GM23248 (cell line): ENCODE data around the gene GALNT17. TPM values are rescaled to one million over a fixed set of nuclear protein-coding genes. Genes with fewer than 3 reads are reported as not detected.

Experiments
- DNase-seq: peaks from one replicate; pipeline ENCODE4 v3.0.0-alpha.2; 2015
- H2AFZ ChIP-seq: fragments of 200-600 bp; sonication (generic); 2 replicates; pipeline ENCODE4 v1.6.1; 2016; ENCODE audit warnings: antibody characterized with exemption
- H3F3A ChIP-seq: fragments of 200-600 bp; sonication (generic); 2 replicates; pipeline ENCODE4 v1.6.1; 2016; ENCODE audit warnings: mild to moderate bottlenecking, antibody characterized with exemption, mixed run types; ENCODE audit not compliant: insufficient read depth
- H3K27ac ChIP-seq: fragments of 200-600 bp; sonication (generic); 2 replicates; pipeline ENCODE4 v1.5.1; 2016; ENCODE audit warnings: mild to moderate bottlenecking
- H3K27me3 ChIP-seq: fragments of 200-600 bp; sonication (generic); replicated peaks from 2 replicates; pipeline ENCODE4 v1.6.1; 2016; ENCODE audit warnings: mild to moderate bottlenecking; ENCODE audit not compliant: insufficient read depth
- H3K36me3 ChIP-seq: fragments of 200-600 bp; sonication (generic); 2 replicates; pipeline ENCODE4 v1.6.1; 2016; ENCODE audit warnings: low read depth, mild to moderate bottlenecking
- H3K4me1 ChIP-seq: fragments of 200-600 bp; sonication (generic); 2 replicates; pipeline ENCODE4 v1.6.1; 2016; ENCODE audit warnings: mild to moderate bottlenecking; ENCODE audit not compliant: insufficient read depth
- H3K4me2 ChIP-seq: fragments of 200-600 bp; sonication (generic); one replicate; pipeline ENCODE4 v1.6.1; 2016; ENCODE audit warnings: mild to moderate bottlenecking; ENCODE audit not compliant: unreplicated experiment
- H3K4me3 ChIP-seq: fragments of 200-600 bp; sonication (generic); 2 replicates; pipeline ENCODE4 v1.5.1; 2016; ENCODE audit warnings: mild to moderate bottlenecking
- H3K79me2 ChIP-seq: fragments of 200-600 bp; sonication (generic); 2 replicates; pipeline ENCODE4 v1.6.1; 2016; ENCODE audit warnings: mild to moderate bottlenecking; ENCODE audit not compliant: insufficient read depth
- H3K9ac ChIP-seq: fragments of 200-600 bp; sonication (generic); 2 replicates; pipeline ENCODE4 v1.6.1; 2016; ENCODE audit warnings: mild to moderate bottlenecking
- H3K9me2 ChIP-seq: fragments of 200-600 bp; sonication (generic); 2 replicates; pipeline ENCODE4 v1.6.1; 2016; ENCODE audit warnings: mixed run types, mild to moderate bottlenecking, moderate library complexity; ENCODE audit not compliant: insufficient read depth
- H3K9me3 ChIP-seq: fragments of 200-600 bp; sonication (generic); one replicate; pipeline ENCODE4 v1.6.1; 2017; ENCODE audit warnings: low read depth
- H4K20me1 ChIP-seq: fragments of 200-600 bp; sonication (generic); 2 replicates; pipeline ENCODE4 v1.6.0; 2016; ENCODE audit not compliant: insufficient read depth
- EZH2 ChIP-seq: fragments of 200-600 bp; sonication (generic); IDR thresholded peaks from 2 replicates; pipeline ENCODE4 v1.6.1; 2018; ENCODE audit warnings: antibody characterized with exemption, mild to moderate bottlenecking; ENCODE audit not compliant: insufficient read depth, poor library complexity, severe bottlenecking
- EZH2phosphoT487 ChIP-seq: fragments of 200-600 bp; sonication (generic); IDR thresholded peaks from 2 replicates; pipeline ENCODE4 v1.6.1; 2018; ENCODE audit warnings: antibody characterized with exemption, moderate library complexity, mild to moderate bottlenecking, low read depth; ENCODE audit not compliant: insufficient read depth
- WGBS, 2 experiments: methylation state at CpG; one replicate each; pipeline ENCODE4 v1.1.6; 2015 to 2017; ENCODE audit warnings: low lambda C conversion rate in 2 of 2, low coverage in 1 of 2; ENCODE audit errors: missing lambda C conversion rate in 2 of 2; 5-methylcytosine and 5-hydroxymethylcytosine counted together
- in situ Hi-C: fragments of 300-500 bp; cut with MboI; formaldehyde crosslinking; loops from 2 replicates; pipeline ENCODE4 v1.15.0; 2020
- polyA plus RNA-seq: library from polyadenylated mRNA; unstranded; fragments of >200 nt; fragmentation: Nextera tagmentation; extraction: Ambion mirVana; gene quantifications from 2 replicates; pipeline ENCODE4 v1.2.1, GENCODE V29; 2016
- total RNA-seq: library from RNA; depleted of rRNA; stranded (reverse); fragments of >200 nt; shearing (Covaris generic); gene quantifications from 2 replicates; pipeline ENCODE4 v1.2.3, GENCODE V29; 2014

Gene GALNT17
- total and polyA plus RNA-seq, 2 experiments from 2014 or later, result not detected

GRCh38 chr7:71482284-71482683 lies 350.3 kb downstream of the GALNT17 start:
- no peaks in the 10 kb centered on the region for H3K27me3 ChIP-seq
- peaks cover 7% of the 10 kb centered on the region for H3K4me1 ChIP-seq
- no peaks in the 10 kb centered on the region for H3K9me2 ChIP-seq
- no peak overlapping the region for H3K4me2 ChIP-seq
- in situ Hi-C loops, result no loop called here
- DNase-seq, result no peak
- no peaks in the 10 kb centered on the region for H3K79me2 ChIP-seq
- TF ChIP-seq EZH2, result no peak
- no peak for TF ChIP-seq EZH2phosphoT487
- H3K9ac ChIP-seq, result no peak overlapping the region
- WGBS, 2 experiments, result 86 to 88% methylated on average over 6 of the region's 6 CpGs
- H4K20me1 ChIP-seq, result no peaks in the 10 kb centered on the region
- H3K4me3 ChIP-seq, result no peak overlapping the region
- H3K9me3 ChIP-seq, result no peaks in the 10 kb centered on the region
- no peak overlapping the region for H3K27ac ChIP-seq
- no peak overlapping the region for H2AFZ ChIP-seq
- H3K36me3 ChIP-seq, result no peaks in the 10 kb centered on the region
- H3F3A ChIP-seq, result peaks cover 4% of the 10 kb centered on the region; the same call in 1 of the 2 replicates

GRCh38 chr7:71484380-71484779 lies 352.4 kb downstream of the GALNT17 start:
- H3F3A ChIP-seq, result peaks cover 15% of the 10 kb centered on the region
- H3K27me3 ChIP-seq, result no peaks in the 10 kb centered on the region
- H3K36me3 ChIP-seq, result no peaks in the 10 kb centered on the region
- H4K20me1 ChIP-seq, result no peaks in the 10 kb centered on the region
- peak; percentile 82 for DNase-seq
- peaks cover 17% of the 10 kb centered on the region for H3K4me1 ChIP-seq
- in situ Hi-C loops, result no loop called here
- no peak overlapping the region for H3K9ac ChIP-seq
- peak overlapping the region; percentile 22; the same call in 1 of the 2 replicates for H3K27ac ChIP-seq
- TF ChIP-seq EZH2 (no peak), EZH2phosphoT487 (no peak)
- H3K79me2 ChIP-seq, result no peaks in the 10 kb centered on the region
- 28 to 42% methylated on average over 3 of the region's 3 CpGs for WGBS, 2 experiments
- H3K4me2 ChIP-seq, result no peak overlapping the region
- H3K9me3 ChIP-seq, result no peaks in the 10 kb centered on the region
- H3K4me3 ChIP-seq, result no peak overlapping the region
- H3K9me2 ChIP-seq, result no peaks in the 10 kb centered on the region
- H2AFZ ChIP-seq, result no peak overlapping the region

GRCh38 chr7:71485586-71485985 lies 353.6 kb downstream of the GALNT17 start:
- Histone ChIP-seq H3K4me2 (no peak overlapping the region), H3K27me3 (no peaks in the 10 kb centered on the region), H3F3A (peaks cover 15% of the 10 kb centered on the region), H3K4me3 (no peak overlapping the region), H3K27ac (no peak overlapping the region; the same call in 1 of the 2 replicates), H2AFZ (no peak overlapping the region), H3K9me2 (no peaks in the 10 kb centered on the region), H3K36me3 (no peaks in the 10 kb centered on the region), H3K79me2 (no peaks in the 10 kb centered on the region), H3K9ac (no peak overlapping the region), H3K9me3 (no peaks in the 10 kb centered on the region), H4K20me1 (no peaks in the 10 kb centered on the region), H3K4me1 (peaks cover 17% of the 10 kb centered on the region)
- WGBS, 2 experiments, result 68 to 80% methylated on average over 3 of the region's 3 CpGs
- TF ChIP-seq EZH2 (no peak), EZH2phosphoT487 (no peak)
- in situ Hi-C loops, result no loop called here
- DNase-seq, result no peak

- no peak overlapping the region for H2AFZ ChIP-seq
- peaks cover 15% of the 10 kb centered on the region for H3F3A ChIP-seq
- H3K4me2 ChIP-seq, result peak overlapping the region; percentile 35
- WGBS, 2 experiments, result 61% methylated on average over 5 of the region's 5 CpGs
- peaks cover 17% of the 10 kb centered on the region for H3K4me1 ChIP-seq
- TF ChIP-seq EZH2phosphoT487 (no peak), EZH2 (no peak)
- no peaks in the 10 kb centered on the region for H3K79me2 ChIP-seq
- H3K36me3 ChIP-seq, result no peaks in the 10 kb centered on the region
- H3K4me3 ChIP-seq, result no peak overlapping the region
- no peaks in the 10 kb centered on the region for H3K9me3 ChIP-seq
- in situ Hi-C loops, result no loop called here
- no peaks in the 10 kb centered on the region for H4K20me1 ChIP-seq
- H3K27ac ChIP-seq, result peak overlapping the region; percentile 99
- H3K9ac ChIP-seq, result peak overlapping the region; percentile 46
- H3K9me2 ChIP-seq, result no peaks in the 10 kb centered on the region
- no peak for DNase-seq
- no peaks in the 10 kb centered on the region for H3K27me3 ChIP-seq
These were observed 354.5 kb downstream of the GALNT17 start for GRCh38 chr7:71486414-71486813.
